MM.1S (cell line): ENCODE data around the gene SPEG.

Source experiments
- DNase-seq: peaks from one replicate; pipeline ENCODE4 v3.0.0-alpha.2; 2015
- H2AFZ ChIP-seq: fragments of 300-600 bp; sonication (generic); 2 replicates; pipeline ENCODE4 v1.6.0; 2016; ENCODE audit warnings: antibody characterized with exemption, low read length
- H3F3A ChIP-seq: fragments of 300-600 bp; sonication (generic); 2 replicates; pipeline ENCODE4 v1.6.1; 2016; ENCODE audit warnings: mild to moderate bottlenecking, antibody characterized with exemption, low read length, moderate library complexity, mixed read lengths; ENCODE audit not compliant: insufficient read depth
- H3K27ac ChIP-seq: fragments of 300-600 bp; sonication (generic); 2 replicates; pipeline ENCODE4 v1.5.1; 2016; ENCODE audit warnings: mild to moderate bottlenecking, low read length
- H3K27me3 ChIP-seq: fragments of 300-600 bp; sonication (generic); replicated peaks from 2 replicates; pipeline ENCODE4 v1.6.0; 2016; ENCODE audit warnings: low read length; ENCODE audit not compliant: insufficient read depth
- H3K36me3 ChIP-seq: fragments of 300-600 bp; sonication (generic); replicated peaks from 2 replicates; pipeline ENCODE4 v1.6.1; 2016; ENCODE audit warnings: mild to moderate bottlenecking, low read length, mixed read lengths; ENCODE audit not compliant: insufficient read depth
- H3K4me1 ChIP-seq: fragments of 300-600 bp; sonication (generic); 2 replicates; pipeline ENCODE4 v1.6.1; 2016; ENCODE audit warnings: low read length, mixed read lengths
- H3K4me2 ChIP-seq: fragments of 300-600 bp; sonication (generic); 2 replicates; pipeline ENCODE4 v1.6.0; 2016; ENCODE audit warnings: low read depth, low read length
- H3K4me3 ChIP-seq: fragments of 300-600 bp; sonication (generic); 2 replicates; pipeline ENCODE4 v1.5.1; 2016; ENCODE audit warnings: low read length, mixed read lengths
- H3K79me2 ChIP-seq: fragments of 300-600 bp; sonication (generic); 2 replicates; pipeline ENCODE4 v1.6.1; 2016; ENCODE audit warnings: mixed run types, low read length, mixed read lengths
- H3K9ac ChIP-seq: fragments of 300-600 bp; sonication (generic); 2 replicates; pipeline ENCODE4 v1.6.1; 2016; ENCODE audit warnings: low read length, mixed read lengths
- H3K9me2 ChIP-seq: fragments of 300-600 bp; sonication (generic); replicated peaks from 2 replicates; pipeline ENCODE4 v1.6.1; 2016; ENCODE audit warnings: mild to moderate bottlenecking, low read length, mixed read lengths; ENCODE audit not compliant: insufficient read depth
- H3K9me3 ChIP-seq: fragments of 300-600 bp; sonication (generic); replicated peaks from 2 replicates; pipeline ENCODE4 v1.6.1; 2016; ENCODE audit warnings: mild to moderate bottlenecking, low read length, mixed read lengths; ENCODE audit not compliant: insufficient read depth
- H4K20me1 ChIP-seq: fragments of 300-600 bp; sonication (generic); 2 replicates; pipeline ENCODE4 v1.6.1; 2016; ENCODE audit warnings: mild to moderate bottlenecking, low read length, moderate library complexity, mixed read lengths; ENCODE audit not compliant: insufficient read depth
- EZH2 ChIP-seq: fragments of 300-600 bp; sonication (generic); optimal IDR thresholded peaks from 2 replicates; pipeline ENCODE3; 2017; ENCODE audit warnings: low read depth, mild to moderate bottlenecking, antibody characterized with exemption, low read length, mixed read lengths
- EZH2phosphoT487 ChIP-seq: fragments of 300-600 bp; sonication (generic); IDR thresholded peaks from 2 replicates; pipeline ENCODE4 v1.6.1; 2018; ENCODE audit warnings: antibody characterized with exemption, low read length
- TF ChIP-seq, protein P1 (sequence below): fragments of 300-600 bp; sonication (generic); IDR thresholded peaks from 2 replicates; pipeline ENCODE4 v1.5.1; 2016; ENCODE audit warnings: antibody characterized with exemption, low read length, mixed read lengths

SPEG gene

DNA sequence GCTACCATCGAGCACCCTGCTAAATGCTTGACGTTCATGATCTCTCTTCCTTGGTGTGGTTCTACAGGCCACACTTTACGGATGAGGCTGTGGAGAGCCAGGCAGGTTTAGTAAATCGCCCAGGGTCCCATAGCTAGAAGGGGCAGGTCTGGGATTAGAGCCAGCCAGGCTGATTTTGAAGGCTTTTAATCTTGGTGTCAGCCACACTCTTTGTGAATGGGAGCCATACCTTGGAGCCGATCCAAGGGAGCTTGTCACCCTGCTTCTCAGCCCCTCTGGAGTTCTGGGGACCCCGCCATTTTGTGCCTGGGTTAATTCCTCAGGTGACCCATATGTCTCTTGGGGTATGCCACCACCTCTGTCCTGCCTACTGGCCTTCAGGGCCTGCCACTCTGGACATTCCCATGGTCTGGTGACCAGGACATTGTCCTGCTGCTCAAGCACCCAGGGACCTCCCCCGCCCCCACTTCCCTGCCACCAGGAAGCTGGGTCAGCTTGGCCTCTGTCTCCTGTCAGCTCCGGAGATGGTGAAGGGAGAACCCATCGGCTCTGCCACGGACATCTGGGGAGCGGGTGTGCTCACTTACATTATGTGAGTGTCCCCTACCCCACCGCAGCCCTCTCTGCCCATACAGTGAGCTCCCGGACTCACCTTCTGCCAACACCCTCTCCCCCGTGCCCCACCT, 56.8 kb downstream of the SPEG start:
- DNase-seq = no peak

DNA sequence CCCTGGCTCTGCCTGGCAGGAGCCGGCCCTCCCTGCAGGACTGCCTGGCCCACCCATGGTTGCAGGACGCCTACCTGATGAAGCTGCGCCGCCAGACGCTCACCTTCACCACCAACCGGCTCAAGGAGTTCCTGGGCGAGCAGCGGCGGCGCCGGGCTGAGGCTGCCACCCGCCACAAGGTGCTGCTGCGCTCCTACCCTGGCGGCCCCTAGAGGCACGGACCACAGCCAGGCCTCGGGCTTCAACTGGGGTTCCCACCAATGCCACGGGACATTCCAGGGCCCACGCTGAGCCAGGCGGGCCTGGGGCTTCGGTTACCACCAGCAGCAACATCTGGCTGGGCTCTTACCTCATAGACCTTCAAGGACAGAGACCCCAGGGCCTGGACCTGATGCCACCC, 57.9 kb downstream of the SPEG start:
- H3K9me3 ChIP-seq = no peaks in the 10 kb centered on the region
- peaks cover 97% of the 10 kb centered on the region for H3K27me3 ChIP-seq
- no peaks in the 10 kb centered on the region for H3K4me1 ChIP-seq
- no peak overlapping the region for H3K9ac ChIP-seq
- no peaks in the 10 kb centered on the region for H3K36me3 ChIP-seq
- H3K4me2 ChIP-seq = no peak overlapping the region
- no peaks in the 10 kb centered on the region for H3K9me2 ChIP-seq
- TF ChIP-seq EZH2 (no peak), EZH2phosphoT487 (no peak)
- TF ChIP-seq, protein P1, sequence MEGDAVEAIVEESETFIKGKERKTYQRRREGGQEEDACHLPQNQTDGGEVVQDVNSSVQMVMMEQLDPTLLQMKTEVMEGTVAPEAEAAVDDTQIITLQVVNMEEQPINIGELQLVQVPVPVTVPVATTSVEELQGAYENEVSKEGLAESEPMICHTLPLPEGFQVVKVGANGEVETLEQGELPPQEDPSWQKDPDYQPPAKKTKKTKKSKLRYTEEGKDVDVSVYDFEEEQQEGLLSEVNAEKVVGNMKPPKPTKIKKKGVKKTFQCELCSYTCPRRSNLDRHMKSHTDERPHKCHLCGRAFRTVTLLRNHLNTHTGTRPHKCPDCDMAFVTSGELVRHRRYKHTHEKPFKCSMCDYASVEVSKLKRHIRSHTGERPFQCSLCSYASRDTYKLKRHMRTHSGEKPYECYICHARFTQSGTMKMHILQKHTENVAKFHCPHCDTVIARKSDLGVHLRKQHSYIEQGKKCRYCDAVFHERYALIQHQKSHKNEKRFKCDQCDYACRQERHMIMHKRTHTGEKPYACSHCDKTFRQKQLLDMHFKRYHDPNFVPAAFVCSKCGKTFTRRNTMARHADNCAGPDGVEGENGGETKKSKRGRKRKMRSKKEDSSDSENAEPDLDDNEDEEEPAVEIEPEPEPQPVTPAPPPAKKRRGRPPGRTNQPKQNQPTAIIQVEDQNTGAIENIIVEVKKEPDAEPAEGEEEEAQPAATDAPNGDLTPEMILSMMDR = peak; percentile 23
- H3K27ac ChIP-seq = no peak overlapping the region
- H3F3A ChIP-seq = no peaks in the 10 kb centered on the region
- DNase-seq = no peak
- H4K20me1 ChIP-seq = no peaks in the 10 kb centered on the region
- H2AFZ ChIP-seq = no peak overlapping the region
- H3K79me2 ChIP-seq = no peaks in the 10 kb centered on the region
- no peak overlapping the region for H3K4me3 ChIP-seq

More for the DNA sequence above, 56.8 kb downstream of the SPEG start:
- Histone ChIP-seq H3K27me3 (peaks cover 97% of the 10 kb centered on the region), H4K20me1 (no peaks in the 10 kb centered on the region), H3K4me3 (no peak overlapping the region), H3K9me3 (no peaks in the 10 kb centered on the region), H3K4me1 (no peaks in the 10 kb centered on the region), H3F3A (no peaks in the 10 kb centered on the region), H3K4me2 (no peak overlapping the region), H3K9ac (no peak overlapping the region), H3K9me2 (no peaks in the 10 kb centered on the region), H3K27ac (no peak overlapping the region), H3K79me2 (no peaks in the 10 kb centered on the region), H3K36me3 (no peaks in the 10 kb centered on the region), H2AFZ (no peak overlapping the region)
- TF ChIP-seq, protein P1 = no peak

DNA sequence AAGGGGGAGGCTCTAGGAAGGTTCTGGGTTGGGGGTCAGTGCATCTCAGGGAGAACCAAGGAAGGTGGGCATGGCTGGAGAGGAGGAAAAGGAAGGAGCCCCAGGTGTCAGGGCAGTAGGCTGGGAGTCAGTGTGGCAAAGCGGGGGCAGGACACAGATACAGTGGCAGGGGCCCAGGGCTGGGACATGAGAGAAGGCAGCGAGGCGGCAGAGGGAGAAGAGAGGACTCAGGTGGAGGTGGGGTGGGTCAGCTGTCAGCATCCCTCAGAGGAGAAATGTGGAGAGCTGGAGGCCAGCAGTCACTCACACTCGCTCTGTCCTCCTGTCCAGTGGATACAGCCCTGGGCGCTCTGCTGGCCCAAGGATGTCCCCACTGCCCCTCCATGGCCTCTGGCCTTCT, 58.4 kb downstream of the SPEG start:
- H3K9me2 ChIP-seq = no peaks in the 10 kb centered on the region
- no peaks in the 10 kb centered on the region for H3K79me2 ChIP-seq
- no peak overlapping the region for H3K27ac ChIP-seq
- no peak overlapping the region for H3K9ac ChIP-seq
- H3K4me1 ChIP-seq = no peaks in the 10 kb centered on the region
- no peaks in the 10 kb centered on the region for H3K9me3 ChIP-seq
- no peaks in the 10 kb centered on the region for H3K36me3 ChIP-seq
- no peak overlapping the region for H3K4me2 ChIP-seq
- TF ChIP-seq EZH2 (no peak), EZH2phosphoT487 (no peak)
- TF ChIP-seq, protein P1 = no peak
- H3F3A ChIP-seq = no peaks in the 10 kb centered on the region
- no peak overlapping the region for H3K4me3 ChIP-seq
- no peak overlapping the region for H2AFZ ChIP-seq
- no peak for DNase-seq
- no peaks in the 10 kb centered on the region for H4K20me1 ChIP-seq
- peaks cover 93% of the 10 kb centered on the region for H3K27me3 ChIP-seq
